Measurements from ENCODE around the gene HAND2.

The HAND2 gene

GRCh38 chr4:173490817-173491528 lies 39.1 kb downstream of the HAND2 start:
- no peak overlapping the region for H3K4me2 ChIP-seq (ENCODE audit: low read depth, low read length, poor library complexity, severe bottlenecking)
- TF ChIP-seq CTCF (IDR thresholded peaks at IDR 0.05; ENCODE audit: insufficient read depth, low read length, poor library complexity, severe bottlenecking) (no peak), EZH2phosphoT487 (conservative IDR thresholded peaks at IDR 0.05; ENCODE audit: low read length) (no peak)
- no peak overlapping the region for H3K4me3 ChIP-seq (ENCODE audit: insufficient read depth, low read length, poor library complexity, severe bottlenecking)
- no peak overlapping the region for H2AFZ ChIP-seq (ENCODE audit: low read depth, low read length, severe bottlenecking)
- no peaks in the 10 kb centered on the region for H3K9me3 ChIP-seq (ENCODE audit: insufficient read depth, low read length)
- H3K27ac ChIP-seq (ENCODE audit: low read depth, low read length) = no peak overlapping the region
- no peak overlapping the region for H3K9ac ChIP-seq (ENCODE audit: low read length)
- no peaks in the 10 kb centered on the region for H3K9me2 ChIP-seq (replicated peaks; ENCODE audit: insufficient read depth, low read length)
- no peaks in the 10 kb centered on the region for H3K36me3 ChIP-seq (ENCODE audit: low read length)
- H4K20me1 ChIP-seq (ENCODE audit: low read depth, low read length) = no peaks in the 10 kb centered on the region
- no peaks in the 10 kb centered on the region for H3K79me2 ChIP-seq (ENCODE audit: insufficient read depth, low read length)
- no peaks in the 10 kb centered on the region for H3F3A ChIP-seq (ENCODE audit: insufficient read depth)
- no peaks in the 10 kb centered on the region for H3K27me3 ChIP-seq (ENCODE audit: low read length)

- H3K4me3 ChIP-seq (ENCODE audit: insufficient read depth, low read length, poor library complexity, severe bottlenecking) = no peak overlapping the region
- H2AFZ ChIP-seq (ENCODE audit: low read depth, low read length, severe bottlenecking) = no peak overlapping the region
- no peaks in the 10 kb centered on the region for H3K9me3 ChIP-seq (ENCODE audit: insufficient read depth, low read length)
- H3K27ac ChIP-seq (ENCODE audit: low read depth, low read length) = no peak overlapping the region
- no peaks in the 10 kb centered on the region for H4K20me1 ChIP-seq (ENCODE audit: low read depth, low read length)
- H3K36me3 ChIP-seq (ENCODE audit: low read length) = no peaks in the 10 kb centered on the region
- no peaks in the 10 kb centered on the region for H3K79me2 ChIP-seq (ENCODE audit: insufficient read depth, low read length)
- H3K9me2 ChIP-seq (replicated peaks; ENCODE audit: insufficient read depth, low read length) = no peaks in the 10 kb centered on the region
- no peak overlapping the region for H3K4me2 ChIP-seq (ENCODE audit: low read depth, low read length, poor library complexity, severe bottlenecking)
- no peak for TF ChIP-seq EZH2phosphoT487 (conservative IDR thresholded peaks at IDR 0.05; ENCODE audit: low read length)
- TF ChIP-seq CTCF (IDR thresholded peaks at IDR 0.05; ENCODE audit: insufficient read depth, low read length, poor library complexity, severe bottlenecking) = no peak
- no peaks in the 10 kb centered on the region for H3F3A ChIP-seq (ENCODE audit: insufficient read depth)
- H3K9ac ChIP-seq (ENCODE audit: low read length) = no peak overlapping the region
- H3K27me3 ChIP-seq (ENCODE audit: low read length) = no peaks in the 10 kb centered on the region
Measured at GRCh38 chr4:173490256-173490655, 39.8 kb downstream of the HAND2 start.

GRCh38 chr4:173489514-173489913 lies 40.5 kb downstream of the HAND2 start:
- Histone ChIP-seq H3K9ac (ENCODE audit: low read length) (no peak overlapping the region), H3K27me3 (ENCODE audit: low read length) (no peaks in the 10 kb centered on the region), H4K20me1 (ENCODE audit: low read depth, low read length) (no peaks in the 10 kb centered on the region), H3K9me2 (replicated peaks; ENCODE audit: insufficient read depth, low read length) (no peaks in the 10 kb centered on the region), H2AFZ (ENCODE audit: low read depth, low read length, severe bottlenecking) (no peak overlapping the region), H3K27ac (ENCODE audit: low read depth, low read length) (no peak overlapping the region), H3K9me3 (ENCODE audit: insufficient read depth, low read length) (no peaks in the 10 kb centered on the region), H3F3A (ENCODE audit: insufficient read depth) (no peaks in the 10 kb centered on the region), H3K4me2 (ENCODE audit: low read depth, low read length, poor library complexity, severe bottlenecking) (no peak overlapping the region), H3K36me3 (ENCODE audit: low read length) (no peaks in the 10 kb centered on the region), H3K4me3 (ENCODE audit: insufficient read depth, low read length, poor library complexity, severe bottlenecking) (no peak overlapping the region), H3K79me2 (ENCODE audit: insufficient read depth, low read length) (no peaks in the 10 kb centered on the region)
- no peak for TF ChIP-seq CTCF (IDR thresholded peaks at IDR 0.05; ENCODE audit: insufficient read depth, low read length, poor library complexity, severe bottlenecking)
- TF ChIP-seq EZH2phosphoT487 (conservative IDR thresholded peaks at IDR 0.05; ENCODE audit: low read length) = no peak

Measured in SU-DHL-6 (cell line).